ENCODE data around the gene NFIX. TPM values are rescaled to one million over a fixed set of nuclear protein-coding genes. Genes with fewer than 3 reads are reported as not detected.

NFIX gene
- polyA plus RNA-seq, 3 donors: 0.25 to 3.7 (median 0.90) TPM

GRCh38 chr19:13070425-13071140 is 75.3 kb downstream of the NFIX start:
- 96% methylated on average over 11 of the region's 32 CpGs for WGBS (ENCODE audit: insufficient coverage)
- Mint-ChIP-seq H3K4me3 (no peak overlapping the region), H3K27me3 (ENCODE audit: low read depth in 3 of 3) (peaks cover 0 to 4% (median 2%) of the 10 kb centered on the region in 3 donors), H3K36me3 (peaks cover 4 to 5% of the 10 kb centered on the region in 2 donors), H3K4me1 (peaks cover 2% of the 10 kb centered on the region), H3K27ac (no peak overlapping the region), H3K9me3 (no peaks in the 10 kb centered on the region)
- no peak for TF ChIP-seq CTCF (IDR thresholded peaks at IDR 0.05)
- Histone ChIP-seq H2AFZ (ENCODE audit: insufficient read depth, low read depth, low read length, poor library complexity, severe bottlenecking) (no peak overlapping the region), H3K4me3 (replicated peaks in 1 of 3; ENCODE audit: low read depth in 2 of 3, low read length in 3 of 3) (no peak overlapping the region), H3K9me3 (replicated peaks in 1 of 2; ENCODE audit: control insufficient read depth in 1 of 2, insufficient read depth in 1 of 2, low read length in 2 of 2) (no peaks in the 10 kb centered on the region), H3K4me1 (ENCODE audit: control insufficient read depth in 1 of 2, insufficient read depth in 2 of 2, low read length in 2 of 2) (no peaks in the 10 kb centered on the region), H3K27me3 (ENCODE audit: control insufficient read depth in 2 of 2, insufficient read depth in 2 of 2, low read length in 2 of 2) (no peaks in the 10 kb centered on the region), H3K4me2 (replicated peaks; ENCODE audit: extremely low read depth, low read length, poor library complexity, severe bottlenecking) (no peak overlapping the region), H3K79me2 (ENCODE audit: insufficient read depth, low read length) (no peaks in the 10 kb centered on the region), H3K9ac (ENCODE audit: insufficient read depth, low read length, poor library complexity, severe bottlenecking) (no peak overlapping the region), H3K27ac (ENCODE audit: low read depth in 1 of 2, low read length in 2 of 2) (no peak overlapping the region), H4K20me1 (ENCODE audit: insufficient read depth, low read length) (no peaks in the 10 kb centered on the region), H3K36me3 (replicated peaks in 1 of 2; ENCODE audit: control insufficient read depth in 1 of 2, insufficient read depth in 2 of 2, low read length in 2 of 2) (no peaks in the 10 kb centered on the region)
- intact Hi-C loops (cut with micrococcal nuclease): no loop called here
- DNase-seq: no peak

DNA sequence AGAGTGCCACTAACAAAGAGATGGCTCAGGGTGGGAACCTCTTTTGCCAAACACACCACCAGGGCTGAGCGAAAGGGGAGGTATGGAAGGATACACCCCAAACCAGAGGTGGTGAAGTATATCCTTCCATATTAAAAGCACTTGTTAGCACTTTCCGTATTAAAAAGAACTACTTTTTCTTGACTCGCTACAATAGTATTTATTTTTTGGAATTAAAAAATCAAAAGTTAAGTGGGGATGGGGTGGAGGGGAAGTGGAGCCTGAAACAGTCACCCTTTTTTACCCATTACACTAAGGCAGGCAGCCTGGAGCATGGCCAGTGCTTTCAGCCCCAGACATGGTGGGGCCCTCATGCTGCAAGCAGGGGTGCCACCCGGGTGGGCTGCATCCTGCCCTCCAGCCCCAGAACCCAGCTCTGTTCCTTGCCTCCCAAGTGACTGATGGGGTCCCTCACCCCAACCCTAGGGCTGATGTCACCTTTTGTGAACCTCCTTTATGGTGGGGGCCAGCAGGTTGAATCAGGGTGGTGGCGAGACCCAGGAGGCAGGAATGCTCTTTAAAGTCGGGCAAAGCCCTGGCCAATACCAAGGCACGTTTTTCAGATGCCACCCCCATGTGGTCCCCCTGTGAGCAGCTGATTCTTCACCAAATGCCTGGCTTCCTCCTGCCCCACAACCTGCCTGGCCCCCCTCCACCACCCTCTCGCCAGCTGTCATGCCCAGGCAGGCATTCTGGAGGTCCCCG is 76.3 kb downstream of the NFIX start:
- no peak for TF ChIP-seq CTCF (IDR thresholded peaks at IDR 0.05)
- Mint-ChIP-seq H3K4me1 (no peaks in the 10 kb centered on the region), H3K27ac (no peak overlapping the region), H3K27me3 (ENCODE audit: low read depth in 3 of 3) (peaks cover 0 to 4% (median 2%) of the 10 kb centered on the region in 3 donors), H3K9me3 (no peaks in the 10 kb centered on the region), H3K36me3 (peaks cover 4 to 5% of the 10 kb centered on the region in 2 donors), H3K4me3 (no peak overlapping the region)
- Histone ChIP-seq H3K27ac (ENCODE audit: low read depth in 1 of 2, low read length in 2 of 2) (no peak overlapping the region), H3K9ac (ENCODE audit: insufficient read depth, low read length, poor library complexity, severe bottlenecking) (no peak overlapping the region), H4K20me1 (ENCODE audit: insufficient read depth, low read length) (no peaks in the 10 kb centered on the region), H3K4me2 (replicated peaks; ENCODE audit: extremely low read depth, low read length, poor library complexity, severe bottlenecking) (no peak overlapping the region), H3K27me3 (ENCODE audit: control insufficient read depth in 2 of 2, insufficient read depth in 2 of 2, low read length in 2 of 2) (no peaks in the 10 kb centered on the region), H3K9me3 (replicated peaks in 1 of 2; ENCODE audit: control insufficient read depth in 1 of 2, insufficient read depth in 1 of 2, low read length in 2 of 2) (no peaks in the 10 kb centered on the region), H2AFZ (ENCODE audit: insufficient read depth, low read depth, low read length, poor library complexity, severe bottlenecking) (no peak overlapping the region), H3K79me2 (ENCODE audit: insufficient read depth, low read length) (no peaks in the 10 kb centered on the region), H3K4me1 (ENCODE audit: control insufficient read depth in 1 of 2, insufficient read depth in 2 of 2, low read length in 2 of 2) (no peaks in the 10 kb centered on the region), H3K36me3 (replicated peaks in 1 of 2; ENCODE audit: control insufficient read depth in 1 of 2, insufficient read depth in 2 of 2, low read length in 2 of 2) (no peaks in the 10 kb centered on the region), H3K4me3 (replicated peaks in 1 of 3; ENCODE audit: low read depth in 2 of 3, low read length in 3 of 3) (no peak overlapping the region)
- no peak for DNase-seq
- 16% methylated on average over 4 of the region's 9 CpGs for WGBS (ENCODE audit: insufficient coverage)
- intact Hi-C loops (cut with micrococcal nuclease): no loop called here
